Endometrium (tissue), 2 donors: Measurements from ENCODE around the gene F2RL2.

ENCODE experiments used
- FAIRE-seq: peaks from 2 replicates; lab custom pipeline; 2012; peaks lifted over from hg19 to GRCh38; lab: Jason Lieb, UNC
- donor health status: control.
- donor health status: control.

Gene F2RL2, protein sequence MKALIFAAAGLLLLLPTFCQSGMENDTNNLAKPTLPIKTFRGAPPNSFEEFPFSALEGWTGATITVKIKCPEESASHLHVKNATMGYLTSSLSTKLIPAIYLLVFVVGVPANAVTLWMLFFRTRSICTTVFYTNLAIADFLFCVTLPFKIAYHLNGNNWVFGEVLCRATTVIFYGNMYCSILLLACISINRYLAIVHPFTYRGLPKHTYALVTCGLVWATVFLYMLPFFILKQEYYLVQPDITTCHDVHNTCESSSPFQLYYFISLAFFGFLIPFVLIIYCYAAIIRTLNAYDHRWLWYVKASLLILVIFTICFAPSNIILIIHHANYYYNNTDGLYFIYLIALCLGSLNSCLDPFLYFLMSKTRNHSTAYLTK

GRCh38 chr5:76622973-76623596, at the start of gene F2RL2:
Gene F2RL2 (minus strand): TSS chr5:76623403. CDS start chr5:76623230, 173 bp downstream.
- no peak for FAIRE-seq

- no peak for FAIRE-seq
Measured at GRCh38 chr5:76672242-76672641, 49.0 kb upstream of the F2RL2 start.

DNA sequence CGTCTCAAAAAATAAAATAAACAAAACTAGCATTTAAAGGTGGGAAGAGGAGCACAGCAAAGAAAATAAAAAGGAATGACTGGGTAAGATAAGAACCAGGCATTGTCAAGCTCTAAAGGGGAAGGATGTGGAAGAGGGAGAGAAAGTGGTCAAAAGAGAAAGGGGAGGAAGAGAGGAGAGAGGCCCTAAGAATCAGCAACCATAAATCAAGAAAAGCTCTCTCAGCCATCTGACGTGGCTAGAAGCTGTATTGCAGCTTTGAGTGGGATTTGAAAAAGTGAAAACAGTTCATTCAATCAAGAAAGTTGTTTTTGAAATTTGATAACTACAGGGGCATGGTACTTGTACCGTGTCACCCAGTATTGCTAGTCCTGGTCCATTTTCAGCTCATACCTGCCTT, 47.3 kb upstream of the F2RL2 start:
- no peak for FAIRE-seq

DNA sequence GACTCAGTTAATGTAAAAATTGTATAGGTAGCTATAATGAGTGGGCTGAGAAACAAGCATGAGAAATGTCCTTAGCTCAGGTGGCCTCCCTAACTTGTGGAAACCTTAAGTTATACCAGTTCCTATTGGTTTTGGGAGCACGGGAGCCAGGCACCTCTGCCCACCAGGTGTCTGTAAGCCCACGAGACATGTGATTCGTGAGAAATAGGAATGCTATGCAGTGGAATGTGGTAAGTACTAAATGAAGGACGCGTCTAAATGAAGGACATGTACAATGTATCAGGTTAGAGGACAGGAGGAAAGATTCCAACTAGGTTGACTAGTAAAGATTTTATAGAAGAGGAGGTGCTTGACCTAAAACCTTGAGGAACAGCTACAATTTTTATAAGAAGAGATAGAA, 46.0 kb upstream of the F2RL2 start:
- no peak for FAIRE-seq

GRCh38 chr5:76667495-76667894, 44.3 kb upstream of the F2RL2 start:
- FAIRE-seq, result no peak

DNA sequence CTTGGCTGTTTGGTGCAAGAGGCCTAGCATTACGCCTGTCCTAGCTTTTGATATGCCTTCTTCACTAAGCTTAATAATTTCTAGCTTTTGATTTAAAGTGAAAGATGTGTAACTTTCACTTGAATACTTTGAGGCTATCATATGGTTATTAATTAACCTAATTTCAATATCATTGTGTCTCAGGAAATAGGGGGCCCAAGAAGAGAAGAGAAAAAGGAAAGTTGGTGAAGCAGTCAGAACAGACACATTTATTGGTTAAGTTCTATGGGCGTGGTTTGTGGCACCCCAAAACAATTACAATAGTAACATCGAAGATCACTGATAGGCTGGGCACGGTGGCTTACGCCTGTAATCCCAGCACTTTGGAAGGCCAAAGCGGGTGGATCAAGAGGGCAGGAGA, 40.9 kb upstream of the F2RL2 start:
- no peak for FAIRE-seq

DNA sequence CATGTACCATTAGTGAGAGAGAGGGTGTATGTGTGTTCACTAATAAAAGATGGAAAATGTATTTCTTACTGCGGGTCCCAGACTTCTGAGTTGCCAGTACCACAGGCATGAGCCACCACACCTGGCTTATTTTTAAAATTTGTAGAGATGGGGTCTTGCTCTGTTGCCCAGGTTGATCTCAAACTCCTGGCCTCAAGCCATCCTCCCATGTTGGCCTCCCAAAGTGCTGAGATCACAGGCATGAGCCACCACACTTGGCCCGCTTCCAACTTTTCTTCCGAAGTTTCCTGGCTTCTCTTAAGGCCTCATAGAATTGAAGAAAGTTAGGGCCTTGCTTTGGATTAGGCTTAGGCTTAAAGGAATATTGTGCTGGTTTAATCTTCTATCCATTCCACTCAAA, 40.4 kb upstream of the F2RL2 start:
- FAIRE-seq, result no peak

GRCh38 chr5:76662521-76662920, 39.3 kb upstream of the F2RL2 start:
- FAIRE-seq, result no peak

GRCh38 chr5:76660360-76660759, 37.2 kb upstream of the F2RL2 start:
- FAIRE-seq, result peak; percentile 97

DNA sequence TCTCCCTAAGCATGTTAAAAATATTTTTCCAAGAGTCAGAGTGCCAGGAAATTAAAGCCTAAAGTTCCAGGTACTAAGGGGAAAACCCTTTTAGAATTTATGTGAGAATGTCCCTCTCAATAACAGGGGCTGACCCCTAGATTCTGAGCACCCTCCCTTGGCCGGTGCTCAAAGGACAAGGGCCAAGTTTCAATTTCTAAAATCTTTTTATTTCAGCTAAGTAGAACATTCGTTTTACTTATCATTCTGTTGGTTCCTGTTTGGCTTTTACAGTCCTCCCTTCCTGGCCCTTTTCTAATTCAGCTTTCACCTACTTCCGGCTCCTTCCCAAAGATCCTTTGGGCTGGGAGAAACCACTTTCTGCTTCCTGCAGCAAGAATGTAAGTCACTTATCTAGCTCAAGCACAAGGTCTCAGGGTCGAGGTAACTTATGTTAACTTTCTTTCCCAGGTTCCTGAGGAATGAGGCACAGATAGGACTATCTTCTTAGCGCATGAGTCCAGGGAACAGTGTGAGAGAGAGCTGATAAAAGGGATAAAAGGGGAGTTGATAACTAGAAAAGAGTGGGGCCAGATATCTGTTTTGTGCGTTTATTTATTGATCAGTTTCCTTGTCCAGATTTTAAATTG, 34.6 kb upstream of the F2RL2 start:
- no peak for FAIRE-seq

DNA sequence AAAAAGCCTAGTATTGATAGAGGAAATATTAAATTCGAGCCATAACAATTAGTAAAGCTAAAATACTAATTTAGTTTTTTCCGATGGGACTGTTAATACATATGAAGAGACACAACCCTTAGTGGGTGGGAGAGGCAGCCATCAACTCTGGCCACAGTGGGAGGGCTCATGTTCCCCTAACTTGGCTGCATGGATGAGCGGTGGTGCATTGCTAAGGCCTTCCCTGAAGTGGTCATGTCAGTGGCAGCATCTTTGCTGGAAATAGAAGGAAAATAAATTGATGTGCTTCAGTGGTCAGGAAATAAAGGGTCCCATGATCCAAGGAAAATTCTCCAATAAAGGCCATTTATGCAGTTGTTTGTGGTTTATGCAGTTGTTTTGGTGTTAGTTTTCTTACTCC, 33.9 kb upstream of the F2RL2 start:
- FAIRE-seq, result no peak

DNA sequence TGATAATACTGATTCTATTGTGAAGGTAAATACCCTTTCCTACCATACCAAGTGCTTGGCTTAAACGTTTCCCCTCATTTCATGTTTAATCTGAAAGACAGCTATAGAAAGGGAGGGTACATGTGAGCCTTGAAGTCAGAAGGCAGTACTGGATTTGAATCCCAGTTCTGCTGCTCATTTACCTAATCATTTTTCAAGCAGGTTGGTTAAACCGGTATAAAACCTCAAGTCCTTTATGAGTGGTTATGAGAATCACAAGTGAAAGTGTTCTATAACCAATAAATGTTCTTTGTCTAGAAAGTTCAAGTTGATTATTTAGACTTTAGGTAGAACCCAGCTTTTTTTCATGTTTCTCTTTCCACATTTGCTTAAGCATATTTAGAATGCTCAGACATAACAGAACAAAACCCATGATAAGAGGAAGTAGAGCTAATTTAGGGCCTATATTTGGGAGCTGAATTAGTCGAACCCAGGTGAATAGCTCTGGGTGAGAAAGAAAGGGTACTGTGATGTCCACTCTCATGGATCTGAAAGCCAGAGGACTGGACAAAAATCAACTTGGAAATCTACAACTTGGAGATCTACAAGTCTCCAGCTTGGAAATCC, 29.7 kb upstream of the F2RL2 start:
- FAIRE-seq, result no peak

DNA sequence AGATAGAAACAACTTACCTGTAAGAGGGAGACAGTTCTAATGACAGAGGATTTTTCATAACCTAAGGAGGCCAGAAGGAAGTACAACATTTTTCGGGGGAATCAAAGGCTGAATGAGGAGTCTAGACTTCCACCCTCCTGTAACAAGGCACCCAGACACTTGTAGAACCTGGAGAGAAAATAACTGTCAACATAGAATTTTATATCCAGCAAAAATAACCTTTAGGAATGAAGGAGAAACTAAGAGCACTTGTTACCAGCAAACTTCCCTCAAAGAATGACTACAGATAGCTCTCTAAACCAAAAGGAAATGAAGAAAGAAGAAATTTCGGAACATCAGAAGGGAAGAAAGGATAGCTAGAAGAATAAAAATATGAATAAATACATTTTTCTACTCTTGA, 25.9 kb upstream of the F2RL2 start:
- no peak for FAIRE-seq

DNA sequence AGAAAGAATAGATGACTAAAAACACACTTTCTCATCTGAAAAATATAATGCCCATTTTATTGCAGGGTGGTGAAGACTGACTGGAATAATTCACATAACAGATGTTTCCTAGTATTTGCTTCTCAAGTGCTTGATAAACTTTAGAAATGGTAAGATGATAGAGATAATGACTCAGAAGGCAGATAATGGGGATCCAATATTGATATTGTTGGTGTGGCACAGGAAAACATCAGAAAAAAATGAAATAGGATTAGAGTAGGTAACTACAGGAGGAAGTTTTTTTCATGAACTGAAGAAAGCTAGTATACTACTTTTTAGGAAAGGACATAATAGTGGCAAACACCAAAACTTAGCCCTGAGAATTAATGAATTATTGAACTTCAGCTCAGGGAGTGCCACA, 20.2 kb upstream of the F2RL2 start:
- FAIRE-seq, result no peak

- no peak for FAIRE-seq
Measured at GRCh38 chr5:76642390-76643040, 19.3 kb upstream of the F2RL2 start.

- peak; percentile 60 for FAIRE-seq
Measured at GRCh38 chr5:76641514-76642120, 18.4 kb upstream of the F2RL2 start.

GRCh38 chr5:76638479-76638878, 15.3 kb upstream of the F2RL2 start:
- FAIRE-seq, result no peak

GRCh38 chr5:76637490-76637889, 14.3 kb upstream of the F2RL2 start:
- no peak for FAIRE-seq

GRCh38 chr5:76634661-76635060, 11.5 kb upstream of the F2RL2 start:
- no peak for FAIRE-seq

GRCh38 chr5:76626738-76627137, 3.5 kb upstream of the F2RL2 start:
- no peak for FAIRE-seq

- no peak for FAIRE-seq
Measured at GRCh38 chr5:76625087-76625815, 2.0 kb upstream of the F2RL2 start.
